ENCODE results near the gene MRAS. TPM values are rescaled to one million over a fixed set of nuclear protein-coding genes. Genes with fewer than 3 reads are reported as not detected.
"Not testable (repeated sequence)": the region's sequence is repeated elsewhere in the genome, so short reads cannot be mapped to it uniquely, and the experiment has no call there.

MRAS gene
- total and polyA plus RNA-seq, 2 of the 8 experiments (the other 6 are each of a cell fraction or from before 2014, with no cell fraction given) = 10.6 to 16.2 TPM

DNA sequence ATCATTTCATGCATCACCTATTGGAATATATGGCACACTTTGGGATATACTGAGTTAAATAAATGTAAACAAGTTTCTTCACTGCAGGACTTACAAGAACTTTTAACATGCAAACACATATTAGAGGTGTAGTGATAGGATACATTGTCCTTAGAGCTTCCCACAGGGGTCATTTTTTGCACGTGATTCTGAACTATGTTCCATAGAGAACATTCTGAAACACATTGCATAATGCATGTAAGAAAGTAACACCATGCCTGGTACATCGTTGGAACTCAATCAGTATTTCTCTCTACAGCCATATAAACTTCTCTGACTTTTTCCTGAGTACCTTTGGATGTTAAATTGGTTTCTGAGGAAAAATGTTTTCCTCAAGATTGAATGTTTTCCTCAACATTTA, 28.3 kb downstream of the MRAS start (continued):
- TF ChIP-seq NRF1 (IDR thresholded peaks at IDR 0.05; ENCODE audit: low read depth, low read length) = no peak
- no peak for TF ChIP-seq BCL11A (IDR thresholded peaks at IDR 0.05; ENCODE audit: low read depth in 2 of 2, low read length in 2 of 2)

DNA sequence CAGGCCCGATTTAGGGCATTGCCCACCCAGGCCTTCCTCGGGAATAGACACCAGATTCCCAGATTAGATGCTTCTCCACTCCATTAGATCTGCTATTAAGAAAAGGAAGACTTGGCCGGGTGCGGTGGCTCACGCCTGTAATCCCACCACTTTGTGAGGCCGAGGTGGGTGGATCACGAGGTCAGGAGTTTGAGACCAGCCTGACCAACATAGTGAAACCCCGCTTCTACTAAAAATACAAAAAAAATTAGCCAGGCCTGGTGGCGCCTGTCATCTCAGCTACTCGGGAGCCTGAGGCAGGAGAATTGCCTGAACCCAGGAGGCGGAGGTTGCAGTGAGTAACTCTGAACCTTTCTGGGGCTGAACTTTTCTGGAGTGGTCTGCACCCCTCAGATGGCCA, 28.8 kb downstream of the MRAS start:
- H2BK120ac ChIP-seq (replicated peaks; ENCODE audit: low read depth, low read length); H2BK12ac ChIP-seq (ENCODE audit: low read depth, low read length); H3K9me3 ChIP-seq (ENCODE audit: insufficient read depth in 2 of 2, low read depth in 1 of 2, low read length in 1 of 2); H3K23me2 ChIP-seq (ENCODE audit: low read depth, low read length); H2AFZ ChIP-seq (ENCODE audit: low read length); H4K20me1 ChIP-seq (replicated peaks in 1 of 2; ENCODE audit: control insufficient read depth in 1 of 2, insufficient read depth in 2 of 2, low read length in 2 of 2); H3K27me3 ChIP-seq (replicated peaks in 1 of 4; ENCODE audit: control insufficient read depth in 3 of 4, extremely low read depth in 1 of 4, insufficient read depth in 3 of 4, low read length in 3 of 4); H3K27ac ChIP-seq (ENCODE audit: low read depth, low read length); H3K79me2 ChIP-seq (ENCODE audit: control insufficient read depth in 1 of 2, insufficient read depth in 2 of 2, low read length in 2 of 2); H3K9ac ChIP-seq (replicated peaks in 1 of 4; ENCODE audit: extremely low read depth in 1 of 4, low read depth in 3 of 4, low read length in 3 of 4); DNase-seq (ENCODE audit: low read depth in 1 of 2, low spot score in 2 of 2); H3K23ac ChIP-seq (ENCODE audit: insufficient read length); H3K14ac ChIP-seq (ENCODE audit: insufficient read length); H2BK15ac ChIP-seq (ENCODE audit: low read length); H3K79me1 ChIP-seq (ENCODE audit: low read depth, low read length); H4K8ac ChIP-seq (ENCODE audit: extremely low read depth, insufficient read depth, low read length); H2AK5ac ChIP-seq (ENCODE audit: low read depth, low read length); H3K18ac ChIP-seq (ENCODE audit: extremely low read depth, low read length); H2BK5ac ChIP-seq (ENCODE audit: low read depth, low read length); H3K36me3 ChIP-seq (ENCODE audit: control insufficient read depth in 2 of 4, insufficient read depth in 4 of 4, low read length in 3 of 4); H3K4me3 ChIP-seq (ENCODE audit: extremely low read depth in 1 of 4, insufficient read depth in 2 of 4, low read depth in 3 of 4, low read length in 4 of 4); POLR2A ChIA-PET (ENCODE audit: partially characterized antibody); H3K56ac ChIP-seq (replicated peaks; ENCODE audit: insufficient read length, low read depth, low read length); H3K4me1 ChIP-seq (replicated peaks in 1 of 4; ENCODE audit: control insufficient read depth in 3 of 4, insufficient read depth in 4 of 4, low read length in 3 of 4); H4K5ac ChIP-seq (ENCODE audit: insufficient read length, low read depth, low read length); FAIRE-seq; H3K4ac ChIP-seq (replicated peaks; ENCODE audit: insufficient read length, low read depth, low read length); H3K4me2 ChIP-seq (ENCODE audit: insufficient read depth in 1 of 2, low read depth in 2 of 2, low read length in 2 of 2); H4K91ac ChIP-seq (replicated peaks; ENCODE audit: insufficient read length, low read length); H2BK20ac ChIP-seq (ENCODE audit: low read length): not testable (repeated sequence)
- CTCF ChIA-PET (ENCODE audit: partially characterized antibody) = interaction anchor here (0.9 to 1.7 kb wide), 5 partner anchors 11 to 46 kb away, joined by 3 to 5 read pairs (median 4); no protein-coding TSS in a partner anchor
- 86% methylated on average over 11 of the region's 11 CpGs; no CpG with 5 or more reads in 1 of the 2 experiments for WGBS, 2 experiments (ENCODE audit: extremely low coverage in 1 of 2, insufficient coverage in 1 of 2, insufficient read length in 1 of 2, insufficient replicate concordance in 2 of 2, low coverage in 1 of 2, low lambda C conversion rate in 2 of 2, missing lambda C conversion rate in 1 of 2)
